C4-2B (cell line): Measurements from ENCODE around the gene PCNT.

Experiments used
- ZFX ChIP-seq: fragments of 450-650 bp; IDR thresholded peaks from 2 replicates; pipeline ENCODE4 v1.6.1; 2017
- TF ChIP-seq, protein P1 (sequence below): fragments of 450-650 bp; conservative IDR thresholded peaks from 2 replicates; pipeline ENCODE4 v1.5.1; 2017; ENCODE audit warnings: mild to moderate bottlenecking

DNA sequence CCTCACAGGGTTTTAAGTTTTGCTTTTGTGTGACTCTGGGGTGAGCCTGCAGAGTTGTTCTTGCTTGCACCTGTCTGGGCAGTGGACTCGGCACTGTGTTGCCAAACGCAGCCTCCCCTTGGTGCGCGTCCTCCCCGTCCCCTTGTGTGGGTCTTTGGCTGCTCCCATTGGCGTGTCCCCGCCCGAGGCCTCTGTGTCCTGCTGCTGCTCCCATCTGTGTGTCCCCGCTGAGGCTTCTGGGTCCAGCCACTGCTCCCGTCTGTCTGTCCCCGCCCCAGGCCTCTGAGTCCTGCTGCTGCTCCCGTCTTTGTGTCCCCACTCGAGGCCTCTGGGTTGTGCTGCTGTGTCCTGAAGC is 62.8 kb downstream of the PCNT start:
- TF ChIP-seq, protein P1, sequence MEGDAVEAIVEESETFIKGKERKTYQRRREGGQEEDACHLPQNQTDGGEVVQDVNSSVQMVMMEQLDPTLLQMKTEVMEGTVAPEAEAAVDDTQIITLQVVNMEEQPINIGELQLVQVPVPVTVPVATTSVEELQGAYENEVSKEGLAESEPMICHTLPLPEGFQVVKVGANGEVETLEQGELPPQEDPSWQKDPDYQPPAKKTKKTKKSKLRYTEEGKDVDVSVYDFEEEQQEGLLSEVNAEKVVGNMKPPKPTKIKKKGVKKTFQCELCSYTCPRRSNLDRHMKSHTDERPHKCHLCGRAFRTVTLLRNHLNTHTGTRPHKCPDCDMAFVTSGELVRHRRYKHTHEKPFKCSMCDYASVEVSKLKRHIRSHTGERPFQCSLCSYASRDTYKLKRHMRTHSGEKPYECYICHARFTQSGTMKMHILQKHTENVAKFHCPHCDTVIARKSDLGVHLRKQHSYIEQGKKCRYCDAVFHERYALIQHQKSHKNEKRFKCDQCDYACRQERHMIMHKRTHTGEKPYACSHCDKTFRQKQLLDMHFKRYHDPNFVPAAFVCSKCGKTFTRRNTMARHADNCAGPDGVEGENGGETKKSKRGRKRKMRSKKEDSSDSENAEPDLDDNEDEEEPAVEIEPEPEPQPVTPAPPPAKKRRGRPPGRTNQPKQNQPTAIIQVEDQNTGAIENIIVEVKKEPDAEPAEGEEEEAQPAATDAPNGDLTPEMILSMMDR = no peak
- TF ChIP-seq ZFX = no peak
